Memory B cell (primary cell): ENCODE results near the gene C2orf49.

Experiments used
- ATAC-seq: fragments of 150-1000 bp; cut with Tn5 transposase; 2 replicates; pipeline ENCODE4 v1.10.0; 2021; ENCODE audit warnings: low read depth, mild to moderate bottlenecking, moderate library complexity
- DNase-seq, 2 donors: peaks; one replicate each; pipeline ENCODE4 v3.0.0; 2022; ENCODE audit warnings: low spot score in 2 of 2
- H3K27ac Mint-ChIP-seq: one replicate; pipeline ENCODE4 v1.8.0; 2022; ENCODE audit warnings: mild to moderate bottlenecking, moderate library complexity, mixed read lengths
- H3K27me3 Mint-ChIP-seq: one replicate; pipeline ENCODE4 v1.8.0; 2022; ENCODE audit warnings: mixed read lengths
- H3K36me3 Mint-ChIP-seq: one replicate; pipeline ENCODE4 v1.8.0; 2022; ENCODE audit warnings: mild to moderate bottlenecking, mixed read lengths
- H3K4me1 Mint-ChIP-seq: one replicate; pipeline ENCODE4 v1.8.0; 2022; ENCODE audit warnings: mixed read lengths
- H3K4me3 Mint-ChIP-seq: one replicate; pipeline ENCODE4 v1.8.0; 2022; ENCODE audit warnings: mild to moderate bottlenecking, moderate library complexity, mixed read lengths
- H3K9me3 Mint-ChIP-seq: one replicate; pipeline ENCODE4 v1.8.0; 2022; ENCODE audit warnings: mixed read lengths

Gene C2orf49

DNA sequence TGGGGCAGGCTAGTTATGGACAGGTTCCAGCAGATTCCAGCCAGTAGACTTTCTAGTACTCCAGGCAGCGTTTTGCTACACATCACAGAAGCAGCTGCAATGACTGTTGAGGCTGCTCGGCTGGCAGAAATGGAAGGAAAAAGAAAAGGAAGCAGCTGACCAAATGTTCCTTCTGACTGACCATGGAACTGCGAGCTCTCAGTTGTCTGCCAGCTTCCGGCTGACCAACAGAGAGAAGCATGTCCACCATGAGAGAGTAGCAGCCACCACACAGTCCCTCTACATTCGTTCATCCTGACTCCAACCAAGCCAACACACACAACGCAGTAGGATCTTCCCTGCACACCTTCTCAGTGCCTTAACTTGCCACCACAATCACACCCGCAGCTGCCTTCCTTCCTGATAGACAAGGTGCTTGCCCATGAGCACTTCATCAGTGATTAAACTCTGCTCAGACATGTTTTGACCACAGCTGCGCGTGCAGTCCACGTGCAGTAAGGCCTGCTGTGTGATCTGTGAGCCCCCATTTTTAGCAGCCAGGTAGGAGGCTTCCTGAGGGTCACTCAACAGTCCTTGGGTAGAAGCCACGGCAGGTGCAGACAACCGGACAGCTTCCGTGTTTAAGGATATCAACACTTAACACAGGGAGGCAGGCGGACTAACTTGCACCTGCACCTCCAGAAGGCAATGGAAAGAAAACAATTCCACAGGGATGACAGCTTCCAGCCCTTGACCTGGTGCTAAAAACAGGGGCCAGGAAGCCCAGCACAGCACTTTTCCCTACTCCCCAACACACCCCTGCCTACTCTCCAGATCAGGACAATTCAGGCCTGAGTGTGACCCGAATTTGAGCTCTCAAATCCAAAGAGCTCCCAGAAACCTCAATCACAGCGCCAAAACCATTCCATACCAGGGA lies 8.8 kb upstream of the C2orf49 start:
- H3K9me3 Mint-ChIP-seq: no peaks in the 10 kb centered on the region
- ATAC-seq (no peak), DNase-seq (peak in 1 of 2 donors; percentile 18)
- peaks cover 1% of the 10 kb centered on the region for H3K36me3 Mint-ChIP-seq
- H3K4me3 Mint-ChIP-seq: peak overlapping the region; percentile 87
- H3K27me3 Mint-ChIP-seq: no peaks in the 10 kb centered on the region
- peaks cover 34% of the 10 kb centered on the region for H3K4me1 Mint-ChIP-seq
- H3K27ac Mint-ChIP-seq: peak overlapping the region; percentile 79

DNA sequence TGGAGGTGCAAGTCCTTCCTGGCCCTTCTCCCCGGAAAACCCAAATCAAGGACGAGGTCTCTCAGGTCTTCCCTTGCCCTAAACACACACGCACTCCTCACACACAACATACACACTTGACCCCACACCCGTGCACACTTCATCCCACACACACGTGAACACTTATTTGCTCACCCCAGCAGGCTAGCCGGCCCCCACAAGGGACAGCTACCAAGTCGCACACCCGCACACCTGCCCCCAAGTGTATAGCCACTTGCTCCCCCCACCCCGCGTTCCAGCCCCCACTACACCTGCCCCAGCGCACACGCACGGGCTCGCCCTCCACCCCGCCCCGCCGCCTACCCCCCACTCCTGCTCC lies 8.2 kb upstream of the C2orf49 start:
- H3K36me3 Mint-ChIP-seq: peaks cover 1% of the 10 kb centered on the region
- peaks cover 31% of the 10 kb centered on the region for H3K4me1 Mint-ChIP-seq
- no peaks in the 10 kb centered on the region for H3K27me3 Mint-ChIP-seq
- peak overlapping the region; percentile 87 for H3K4me3 Mint-ChIP-seq
- peak overlapping the region; percentile 79 for H3K27ac Mint-ChIP-seq
- H3K9me3 Mint-ChIP-seq: no peaks in the 10 kb centered on the region
- ATAC-seq: peak; percentile 34
- DNase-seq: peak in 1 of 2 donors; percentile 22

DNA sequence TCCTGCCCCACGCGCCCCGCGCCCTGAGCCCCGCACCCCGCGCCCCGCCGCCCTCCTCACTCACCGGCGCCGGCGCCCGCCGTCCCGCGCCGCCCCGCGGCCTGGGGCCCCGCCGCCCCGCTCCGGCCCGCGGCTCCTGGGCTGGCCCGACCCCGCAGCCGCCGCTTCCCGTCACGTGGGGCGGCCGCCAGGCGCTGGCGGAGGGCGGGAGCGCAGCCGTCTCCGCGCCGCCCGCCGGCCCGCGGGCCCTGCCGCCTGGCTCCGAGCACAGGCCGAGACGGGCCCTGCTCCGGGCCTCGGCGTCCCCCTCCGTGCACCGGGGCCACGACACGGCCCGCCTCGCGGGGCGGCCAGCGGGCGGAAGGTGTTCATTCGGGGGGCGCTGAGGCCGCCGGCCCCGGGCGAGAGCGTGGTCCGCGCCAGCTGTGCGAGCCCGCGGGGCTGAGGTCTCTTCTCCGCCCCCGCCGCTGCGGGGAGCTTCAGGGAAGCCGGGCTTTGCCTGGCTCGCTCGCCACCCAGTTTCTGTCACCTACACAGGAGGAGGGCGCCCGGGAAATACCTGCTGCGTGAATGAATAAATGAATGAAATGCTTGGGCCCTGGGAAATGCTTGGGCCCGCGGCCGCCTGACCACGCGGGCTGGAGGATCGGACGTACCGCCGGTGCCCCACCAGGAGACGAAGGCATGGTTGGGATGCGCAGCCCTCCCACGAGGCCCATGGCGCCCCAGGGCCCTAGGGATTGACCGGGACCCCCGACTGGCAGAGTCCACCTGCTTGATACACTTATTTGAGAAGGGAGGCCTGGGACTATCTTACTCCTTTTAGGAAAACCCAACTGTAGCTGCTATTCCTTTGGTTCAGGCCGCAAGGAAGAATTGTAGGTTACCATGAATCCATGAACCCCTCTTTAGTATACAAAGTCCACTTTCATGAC lies 7.5 kb upstream of the C2orf49 start, which contains the start of gene TGFBRAP1:
Gene TGFBRAP1 (minus strand): TSS at position 175 of the 935 bp plus-strand sequence. CDS start 21,434 bp downstream, outside the sequence.
- H3K4me1 Mint-ChIP-seq: peaks cover 28% of the 10 kb centered on the region
- no peaks in the 10 kb centered on the region for H3K36me3 Mint-ChIP-seq
- H3K9me3 Mint-ChIP-seq: no peaks in the 10 kb centered on the region
- peak; percentile 60 to 71 for DNase-seq
- peak within 1 kb of the TSS; percentile 87 for H3K4me3 Mint-ChIP-seq
- peak; percentile 91 for ATAC-seq
- peak within 1 kb of the TSS; percentile 93 for H3K27ac Mint-ChIP-seq
- no peaks in the 10 kb centered on the region for H3K27me3 Mint-ChIP-seq

DNA sequence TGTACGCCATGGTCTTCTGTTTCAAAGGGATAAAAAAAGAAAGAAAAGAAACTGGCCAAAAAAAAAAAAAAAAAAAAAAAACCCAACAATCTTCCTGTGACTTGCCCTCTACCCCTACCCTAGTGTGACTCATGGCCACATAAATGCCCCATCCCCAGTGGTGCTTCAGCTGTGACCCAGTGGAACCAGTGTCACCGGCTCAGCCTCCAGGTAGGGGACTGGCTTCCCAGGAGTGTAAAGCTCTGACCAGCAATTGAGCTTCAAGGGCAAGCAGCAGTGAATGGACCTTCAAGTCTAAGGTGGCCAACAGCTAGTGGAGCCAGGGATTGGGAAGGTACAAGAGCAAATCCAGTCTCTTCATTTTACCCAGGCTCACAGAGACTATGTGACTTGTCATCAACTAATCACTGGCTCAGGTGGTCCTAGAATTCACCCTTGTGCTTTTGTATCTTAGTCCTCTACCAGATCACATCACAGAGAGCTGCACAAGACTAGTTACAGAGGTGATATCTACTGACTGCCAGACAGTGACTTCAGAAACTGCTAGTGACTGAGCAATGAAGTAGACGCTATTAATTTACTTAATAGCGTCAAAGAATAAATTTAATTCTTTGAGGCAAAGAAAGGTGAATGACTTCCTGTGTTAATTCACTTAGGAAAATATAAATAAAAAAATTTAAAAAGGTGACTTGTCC lies 6.5 kb upstream of the C2orf49 start:
- ATAC-seq (no peak), DNase-seq (no peak)
- Mint-ChIP-seq H3K36me3 (no peaks in the 10 kb centered on the region), H3K4me1 (peaks cover 25% of the 10 kb centered on the region), H3K4me3 (peak overlapping the region; percentile 86), H3K9me3 (no peaks in the 10 kb centered on the region), H3K27ac (peak overlapping the region; percentile 93), H3K27me3 (no peaks in the 10 kb centered on the region)

DNA sequence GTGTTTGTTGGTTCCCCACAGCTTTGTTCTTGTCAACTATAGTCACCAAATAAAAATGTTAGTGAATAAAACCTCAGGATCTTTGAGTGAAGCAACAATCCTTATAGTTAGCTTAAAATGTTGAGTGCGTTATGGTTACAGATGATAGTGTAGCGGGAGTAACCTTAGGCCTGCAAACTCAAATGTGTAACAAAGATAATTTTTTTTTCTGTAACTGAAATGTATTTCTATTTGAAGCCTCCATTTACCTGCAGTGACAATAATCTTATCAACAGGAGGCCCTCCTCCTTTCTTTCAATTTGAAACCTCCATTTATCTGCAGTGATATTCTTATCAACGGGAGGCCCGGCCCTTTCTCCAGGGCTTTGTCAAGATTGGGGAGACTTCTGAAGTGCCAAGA lies 3.1 kb upstream of the C2orf49 start:
- Mint-ChIP-seq H3K36me3 (no peaks in the 10 kb centered on the region), H3K27me3 (no peaks in the 10 kb centered on the region), H3K4me1 (peaks cover 16% of the 10 kb centered on the region), H3K9me3 (no peaks in the 10 kb centered on the region), H3K4me3 (no peak overlapping the region), H3K27ac (no peak overlapping the region)
- ATAC-seq (no peak), DNase-seq (no peak)

DNA sequence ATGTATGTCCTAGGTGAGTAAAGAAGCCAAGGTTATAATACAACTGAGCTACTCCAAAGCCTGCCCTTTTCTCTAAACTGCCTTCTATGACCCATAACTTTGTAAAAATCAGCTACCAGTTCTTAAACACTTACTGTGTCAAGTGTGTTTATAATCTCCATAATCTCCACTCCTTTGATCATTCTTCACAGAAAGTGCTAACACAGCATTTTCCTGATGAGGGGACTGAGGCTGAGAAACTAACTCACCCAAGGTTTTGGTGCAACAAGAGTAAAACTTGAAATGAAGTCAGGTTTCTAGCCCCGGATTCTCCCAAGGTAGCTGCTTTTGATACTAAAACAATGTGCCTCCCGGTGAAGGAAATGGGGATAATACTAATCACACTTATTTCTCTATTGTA lies 1.9 kb upstream of the C2orf49 start:
- DNase-seq (no peak), ATAC-seq (no peak)
- Mint-ChIP-seq H3K36me3 (peaks cover 5% of the 10 kb centered on the region), H3K27me3 (no peaks in the 10 kb centered on the region), H3K4me1 (peaks cover 13% of the 10 kb centered on the region), H3K27ac (no peak overlapping the region), H3K9me3 (no peaks in the 10 kb centered on the region), H3K4me3 (no peak overlapping the region)

DNA sequence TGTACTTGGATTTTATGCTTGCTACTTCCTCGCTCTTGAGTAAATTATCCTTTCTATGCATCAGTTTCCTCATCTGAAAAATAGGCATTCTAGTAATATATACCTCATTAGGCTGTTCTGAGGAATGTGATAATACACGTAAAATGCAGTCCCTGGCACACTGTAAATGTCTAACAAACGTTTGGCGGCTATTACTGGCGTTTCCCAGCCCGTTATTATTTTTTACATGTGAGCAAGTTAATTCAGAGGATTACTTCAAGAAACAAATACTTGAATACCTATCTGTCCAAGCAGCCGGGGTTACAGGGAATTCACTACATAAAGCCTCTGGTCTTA lies 586 bp upstream of the C2orf49 start:
- no peak for ATAC-seq
- H3K27me3 Mint-ChIP-seq: no peaks in the 10 kb centered on the region
- no peak for DNase-seq
- no peaks in the 10 kb centered on the region for H3K9me3 Mint-ChIP-seq
- H3K36me3 Mint-ChIP-seq: peaks cover 5% of the 10 kb centered on the region
- H3K4me3 Mint-ChIP-seq: peak overlapping the region; percentile 100
- H3K4me1 Mint-ChIP-seq: peaks cover 12% of the 10 kb centered on the region
- peak overlapping the region; percentile 99 for H3K27ac Mint-ChIP-seq

DNA sequence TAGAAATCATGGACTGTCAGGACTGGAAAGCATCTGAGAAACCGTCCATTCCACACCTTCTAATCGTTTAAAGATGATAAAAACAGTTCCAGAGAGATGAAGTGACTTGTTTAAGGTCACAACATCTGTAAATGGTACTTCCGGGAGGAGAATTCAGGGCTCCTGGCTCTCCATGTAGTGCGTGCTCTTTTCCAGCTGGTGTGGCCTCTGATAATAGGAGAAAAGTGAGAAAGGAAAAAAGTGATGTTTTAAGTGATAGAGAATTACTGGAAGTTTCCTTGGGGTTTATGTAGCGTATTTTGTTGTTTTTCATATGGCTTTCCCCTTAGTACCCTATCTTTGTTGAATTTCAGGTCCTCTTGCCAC lies 663 bp downstream of the C2orf49 start:
- no peak for DNase-seq
- Mint-ChIP-seq H3K4me3 (peak overlapping the region; percentile 100), H3K27ac (peak overlapping the region; percentile 99), H3K4me1 (peaks cover 12% of the 10 kb centered on the region), H3K9me3 (no peaks in the 10 kb centered on the region), H3K36me3 (peaks cover 7% of the 10 kb centered on the region), H3K27me3 (no peaks in the 10 kb centered on the region)
- no peak for ATAC-seq

DNA sequence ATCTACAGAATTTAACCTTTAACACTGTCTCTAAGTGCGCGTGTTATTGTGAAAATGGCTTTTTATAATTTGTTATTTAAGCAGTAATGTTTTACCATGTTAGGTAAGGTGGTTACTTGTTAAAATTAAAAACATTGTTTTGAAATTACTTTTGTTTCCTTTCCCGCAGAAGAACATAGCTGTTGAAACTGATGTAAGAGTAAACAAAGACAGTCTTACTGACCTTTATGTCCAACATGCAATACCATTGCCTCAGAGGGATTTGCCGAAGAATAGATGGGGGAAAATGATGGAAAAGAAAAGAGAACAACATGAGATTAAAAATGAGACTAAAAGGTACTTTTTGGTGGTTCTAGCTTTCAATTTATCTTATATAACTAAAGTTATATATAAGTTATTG lies 2.1 kb downstream of the C2orf49 start:
- Mint-ChIP-seq H3K4me1 (peaks cover 12% of the 10 kb centered on the region), H3K4me3 (no peak overlapping the region), H3K9me3 (no peaks in the 10 kb centered on the region), H3K27ac (no peak overlapping the region), H3K36me3 (peaks cover 10% of the 10 kb centered on the region), H3K27me3 (no peaks in the 10 kb centered on the region)
- DNase-seq: no peak
- no peak for ATAC-seq

DNA sequence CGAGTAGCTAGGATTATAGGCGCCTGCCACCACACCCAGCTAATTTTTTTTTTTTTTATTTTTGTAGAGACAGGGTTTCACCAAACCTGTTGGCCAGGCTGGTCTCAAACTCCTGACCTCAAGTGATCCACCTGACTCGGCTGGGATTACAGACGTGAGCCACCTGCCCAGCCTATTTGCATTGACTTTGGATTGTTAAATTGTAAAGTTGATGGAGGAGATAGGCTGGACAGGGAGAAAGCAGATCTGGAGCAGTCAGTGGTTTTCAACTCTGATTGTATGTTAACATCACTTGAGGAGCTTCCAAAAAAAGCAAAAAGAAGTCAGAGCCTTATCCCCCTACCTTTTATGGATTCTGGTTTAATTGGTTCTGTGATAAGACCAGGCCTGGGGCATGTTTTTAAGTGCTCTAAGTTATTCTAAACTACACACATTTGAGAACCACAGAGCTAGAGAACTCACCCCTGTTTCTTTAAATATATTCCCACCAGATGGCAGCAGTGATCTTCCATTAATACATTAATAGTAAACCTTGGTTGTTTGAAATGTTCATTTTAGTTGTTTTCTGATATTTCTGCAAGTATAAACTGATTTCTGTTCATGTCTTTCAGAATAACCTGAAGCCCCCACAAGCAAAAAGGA lies 7.5 kb downstream of the C2orf49 start:
- Mint-ChIP-seq H3K27me3 (no peaks in the 10 kb centered on the region), H3K9me3 (no peaks in the 10 kb centered on the region), H3K4me3 (no peak overlapping the region), H3K4me1 (peaks cover 4% of the 10 kb centered on the region), H3K36me3 (peaks cover 22% of the 10 kb centered on the region), H3K27ac (no peak overlapping the region)
- no peak for ATAC-seq
- no peak for DNase-seq

DNA sequence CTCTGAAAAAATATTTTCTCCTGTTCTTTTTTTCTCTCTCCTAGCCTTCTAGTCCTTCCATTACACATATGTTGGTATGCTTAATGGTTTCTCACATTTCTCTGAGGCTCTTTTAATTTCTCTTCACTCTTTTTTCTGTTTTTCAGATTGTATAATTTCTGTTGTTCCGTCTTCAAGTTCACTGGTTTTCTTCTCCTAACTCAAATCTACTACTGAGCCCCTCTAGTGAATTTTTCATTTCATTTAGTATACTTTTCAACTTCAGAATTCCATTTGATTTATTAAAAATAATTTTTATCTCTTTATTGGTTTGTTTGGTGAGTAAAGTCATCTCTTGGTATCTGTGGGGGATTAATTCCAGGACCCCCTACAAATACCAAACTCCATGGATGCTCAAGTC lies 19.8 kb downstream of the C2orf49 start:
- no peaks in the 10 kb centered on the region for H3K4me1 Mint-ChIP-seq
- no peak overlapping the region for H3K4me3 Mint-ChIP-seq
- ATAC-seq: no peak
- H3K36me3 Mint-ChIP-seq: peaks cover 63% of the 10 kb centered on the region
- H3K27me3 Mint-ChIP-seq: no peaks in the 10 kb centered on the region
- DNase-seq: no peak
- H3K9me3 Mint-ChIP-seq: peaks cover 9% of the 10 kb centered on the region
- no peak overlapping the region for H3K27ac Mint-ChIP-seq

DNA sequence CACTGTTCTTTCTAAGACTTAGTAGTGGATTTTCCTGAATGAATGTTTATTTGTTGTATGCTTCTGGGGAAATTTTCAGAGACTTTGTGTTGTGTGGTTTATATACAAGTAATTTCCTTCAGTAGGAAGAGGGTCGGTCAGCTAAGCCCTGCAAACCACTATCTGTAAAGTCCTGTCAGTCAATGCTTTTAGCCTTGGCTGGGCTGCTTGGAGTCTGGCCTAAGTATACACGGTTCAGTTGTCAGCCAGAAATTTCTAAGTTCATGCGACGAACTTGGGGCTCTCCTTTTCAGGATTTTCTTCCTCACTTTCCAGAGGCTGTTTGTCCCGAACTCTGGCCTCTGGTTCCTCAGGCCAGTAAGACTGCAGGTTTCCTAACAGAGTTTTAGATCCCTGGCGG lies 21.3 kb downstream of the C2orf49 start:
- Mint-ChIP-seq H3K4me3 (no peak overlapping the region), H3K9me3 (peaks cover 9% of the 10 kb centered on the region), H3K27me3 (no peaks in the 10 kb centered on the region), H3K27ac (no peak overlapping the region), H3K36me3 (peaks cover 53% of the 10 kb centered on the region), H3K4me1 (no peaks in the 10 kb centered on the region)
- DNase-seq (no peak), ATAC-seq (no peak)

DNA sequence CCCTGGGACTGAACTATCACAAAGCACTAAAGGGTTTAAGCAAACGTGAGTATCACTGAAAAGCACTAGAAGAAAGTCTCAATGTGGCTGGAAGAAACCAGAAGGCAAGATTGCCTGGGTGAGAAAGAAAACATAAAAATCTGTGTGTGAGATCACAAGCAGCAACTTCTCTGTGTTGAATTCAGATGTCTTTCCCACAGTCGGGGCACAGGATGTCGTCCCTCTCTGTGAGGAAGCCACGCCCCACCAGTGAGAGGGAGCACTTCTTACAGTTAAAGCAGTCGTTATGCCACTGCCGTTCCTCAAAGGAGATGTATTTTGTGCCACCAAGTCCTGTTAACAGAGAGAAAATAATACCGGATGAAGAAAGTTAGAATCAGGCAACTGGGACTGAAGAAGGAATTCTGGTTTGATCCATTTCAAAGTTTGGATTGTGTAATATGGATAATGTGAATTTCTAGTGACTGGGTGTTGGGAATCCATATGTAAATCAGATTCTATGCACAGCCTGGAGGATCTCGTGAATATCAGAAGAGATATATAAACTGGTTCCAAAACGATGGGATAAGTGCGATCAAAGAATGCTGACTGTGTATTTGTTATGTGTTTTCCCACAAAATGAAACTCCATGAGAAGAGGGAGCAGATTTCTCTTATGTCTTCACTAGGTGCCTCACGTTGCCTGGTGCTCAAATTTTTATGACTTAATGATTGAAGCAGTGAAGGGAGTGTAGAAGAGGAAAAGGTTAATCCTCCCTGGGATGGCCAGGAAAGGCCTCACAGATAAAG lies 24.0 kb downstream of the C2orf49 start:
- peaks cover 37% of the 10 kb centered on the region for H3K36me3 Mint-ChIP-seq
- DNase-seq: no peak
- H3K9me3 Mint-ChIP-seq: peaks cover 4% of the 10 kb centered on the region
- no peak for ATAC-seq
- no peak overlapping the region for H3K27ac Mint-ChIP-seq
- H3K4me3 Mint-ChIP-seq: no peak overlapping the region
- no peaks in the 10 kb centered on the region for H3K4me1 Mint-ChIP-seq
- H3K27me3 Mint-ChIP-seq: no peaks in the 10 kb centered on the region
